Transverse colon (tissue), 4 donors: Measurements from ENCODE around the gene PPFIA1. TPM values are rescaled to one million over a fixed set of nuclear protein-coding genes. Genes with fewer than 3 reads are reported as not detected.

Experiments
- DNase-seq: peaks from one replicate; pipeline ENCODE4 v3.0.0-alpha.2; 2019
- H3K27ac ChIP-seq, 4 donors: fragments of 200-600 bp; sonication (generic); 2 replicates each; pipeline ENCODE4 v1.5.1; 2016 to 2018; ENCODE audit warnings: inconsistent platforms in 4 of 4
- H3K27me3 ChIP-seq: fragments of 200-600 bp; sonication (generic); 2 replicates; pipeline ENCODE4 v1.5.1; 2017; ENCODE audit warnings: inconsistent platforms
- H3K36me3 ChIP-seq, 4 donors: fragments of 200-600 bp; sonication (generic); 2 replicates each; pipeline ENCODE4 v1.5.1; 2017 to 2019; ENCODE audit warnings: inconsistent platforms in 4 of 4
- H3K4me1 ChIP-seq, 4 donors: fragments of 200-600 bp; sonication (generic); 2 replicates each; pipeline ENCODE4 v1.5.1; 2017 to 2020; ENCODE audit warnings: inconsistent platforms in 4 of 4
- H3K4me3 ChIP-seq, 4 donors: fragments of 200-600 bp; sonication (generic); 1 replicate in 1 of 4; 2 replicates in 3 of 4; pipeline versions ENCODE4 v1.5.1 to v1.6.1; 2017 to 2019; ENCODE audit warnings: inconsistent platforms in 4 of 4
- H3K9me3 ChIP-seq, 2 donors: fragments of 200-600 bp; sonication (generic); 2 replicates each; pipeline ENCODE4 v1.5.1; 2017 to 2019; ENCODE audit warnings: inconsistent platforms in 2 of 2
- EP300 ChIP-seq: sonication (generic); formaldehyde crosslinking; IDR thresholded peaks from one replicate; pipeline ENCODE4 v1.6.1; 2017; ENCODE audit warnings: antibody characterized with exemption, low read depth
- POLR2A ChIP-seq: fragments of 450-650 bp; IDR thresholded peaks from one replicate; pipeline ENCODE4 v1.6.1; 2016; ENCODE audit warnings: antibody characterized with exemption, mild to moderate bottlenecking, moderate library complexity
- POLR2AphosphoS5 ChIP-seq, 3 donors: sonication (generic); formaldehyde crosslinking; IDR thresholded peaks; one replicate each; pipeline ENCODE4 v1.6.1; 2016; ENCODE audit warnings: antibody characterized with exemption in 3 of 3
- WGBS, 2 donors: methylation state at CpG; one replicate each; pipeline ENCODE4 v1.1.5; 2018; ENCODE audit warnings: low coverage in 1 of 2; 5-methylcytosine and 5-hydroxymethylcytosine counted together
- in situ Hi-C, 4 donors: fragments of 200-750 bp; cut with MboI; loops; one replicate each; pipeline versions ENCODE4 v1.15.0 to v1.15.1; 2017; ENCODE audit warnings: low sequenced_read_pairs in 3 of 4, low pct_ligation_motif_present in 1 of 4, low pct_unique_long_range_greater_than_20kb in 1 of 4
- intact Hi-C: fragments of 100-400 bp; cut with DNase I; formaldehyde crosslinking; loops from one replicate; pipeline ENCODE4 v1.15.1; 2023; ENCODE audit warnings: low total_unique reads
- total RNA-seq, 4 donors: library from RNA; depleted of rRNA; stranded (reverse); fragments of >200 nt; gene quantifications; one replicate each; pipeline ENCODE4 v1.1.0, GENCODE V29; 2016
- TF ChIP-seq, protein P1 (sequence below), 5 experiments: fragments of 200-600 bp in 3 of 5; fragments of 450-650 bp in 2 of 5; sonication (generic) in 3 of 5; IDR thresholded peaks; 1 replicate in 2 of 5; 2 replicates in 3 of 5; pipeline ENCODE4 v1.5.1; 2016 to 2017; ENCODE audit warnings: antibody characterized with exemption in 5 of 5, inconsistent platforms in 3 of 5, mild to moderate bottlenecking in 2 of 5, moderate library complexity in 1 of 5

PPFIA1 gene
- total RNA-seq, 4 donors from 2014 or later = 42.6 to 143 (median 72.8) TPM

DNA sequence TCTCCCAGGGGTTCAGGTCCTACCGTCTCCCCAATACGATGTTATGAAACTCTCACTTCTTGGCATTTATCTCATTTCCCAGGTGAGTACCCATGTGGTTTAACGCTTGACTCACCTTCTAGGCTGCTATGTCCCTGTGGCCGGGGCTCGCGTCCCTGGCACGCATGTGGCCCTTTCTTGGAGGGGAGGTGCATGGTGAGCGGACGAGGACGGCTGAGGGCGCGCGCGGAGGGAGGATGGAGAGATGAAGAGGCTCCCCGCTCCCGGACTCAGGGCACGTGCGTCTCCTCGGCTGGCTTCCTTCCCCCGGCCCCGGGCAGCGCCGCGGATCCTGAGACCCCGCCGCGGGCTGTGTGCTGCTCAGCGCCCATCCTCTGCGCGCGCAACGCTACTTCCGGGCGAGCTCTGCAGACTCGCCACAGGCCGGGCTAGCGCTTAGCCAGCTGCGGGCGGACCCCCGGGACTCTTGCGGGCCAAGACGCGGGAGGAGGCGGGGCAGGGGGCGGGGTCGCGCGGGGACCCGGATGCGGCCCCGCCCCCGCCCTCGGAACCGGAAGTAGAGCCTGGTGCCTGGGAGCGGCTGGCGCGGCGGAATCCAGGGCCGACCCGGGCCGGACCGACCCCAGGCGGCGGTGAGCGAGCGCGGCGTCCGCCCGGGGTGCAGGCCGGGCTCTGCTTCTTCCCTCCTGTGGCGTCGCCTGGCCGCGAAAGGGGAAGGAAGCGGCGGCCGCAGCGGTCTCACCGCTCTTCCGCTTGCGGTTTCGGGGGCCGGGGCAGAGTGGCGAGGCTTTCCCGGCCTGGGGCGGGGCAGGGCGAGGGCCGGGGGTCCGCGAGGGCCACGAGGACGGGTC lies 127.7 kb downstream of the PPFIA1 start, which contains the start of gene CTTN:
Gene CTTN, plus strand, starts transcription at position 547 of the 851 bp plus-strand sequence. CDS start 8,769 bp downstream, outside the sequence.
- Histone ChIP-seq H3K27ac (peak within 1 kb of the TSS; percentile 78 to 96 (median 90)), H3K36me3 (no peaks in the 10 kb centered on the region), H3K4me3 (peak within 1 kb of the TSS; percentile 52 to 98 (median 94)), H3K9me3 (no peaks in the 10 kb centered on the region), H3K4me1 (peaks cover 11 to 42% (median 25%) of the 10 kb centered on the region in 4 donors), H3K27me3 (peaks cover 3% of the 10 kb centered on the region)
- TF ChIP-seq POLR2AphosphoS5 (IDR thresholded peaks at IDR 0.05) (peak; percentile 51 to 80 (median 79)), EP300 (no peak), POLR2A (peak; percentile 68)
- TF ChIP-seq, protein P1, sequence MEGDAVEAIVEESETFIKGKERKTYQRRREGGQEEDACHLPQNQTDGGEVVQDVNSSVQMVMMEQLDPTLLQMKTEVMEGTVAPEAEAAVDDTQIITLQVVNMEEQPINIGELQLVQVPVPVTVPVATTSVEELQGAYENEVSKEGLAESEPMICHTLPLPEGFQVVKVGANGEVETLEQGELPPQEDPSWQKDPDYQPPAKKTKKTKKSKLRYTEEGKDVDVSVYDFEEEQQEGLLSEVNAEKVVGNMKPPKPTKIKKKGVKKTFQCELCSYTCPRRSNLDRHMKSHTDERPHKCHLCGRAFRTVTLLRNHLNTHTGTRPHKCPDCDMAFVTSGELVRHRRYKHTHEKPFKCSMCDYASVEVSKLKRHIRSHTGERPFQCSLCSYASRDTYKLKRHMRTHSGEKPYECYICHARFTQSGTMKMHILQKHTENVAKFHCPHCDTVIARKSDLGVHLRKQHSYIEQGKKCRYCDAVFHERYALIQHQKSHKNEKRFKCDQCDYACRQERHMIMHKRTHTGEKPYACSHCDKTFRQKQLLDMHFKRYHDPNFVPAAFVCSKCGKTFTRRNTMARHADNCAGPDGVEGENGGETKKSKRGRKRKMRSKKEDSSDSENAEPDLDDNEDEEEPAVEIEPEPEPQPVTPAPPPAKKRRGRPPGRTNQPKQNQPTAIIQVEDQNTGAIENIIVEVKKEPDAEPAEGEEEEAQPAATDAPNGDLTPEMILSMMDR (IDR thresholded peaks at IDR 0.05) = no peak
- DNase-seq = peak; percentile 84
- 0% methylated on average over 35 of the region's 93 CpGs; no CpG with 5 or more reads in 1 of the 2 donors for WGBS, 2 donors
- intact Hi-C loops (no loop called here), in situ Hi-C loops (no loop called here)

GRCh38 chr11:70398834-70399680 lies 128.6 kb downstream of the PPFIA1 start:
- WGBS, 2 donors = 5 to 10% methylated on average over 17 to 42 of the region's 42 CpGs
- H3K4me1 ChIP-seq = peaks cover 11 to 42% (median 25%) of the 10 kb centered on the region in 4 donors
- TF ChIP-seq EP300 (no peak), POLR2AphosphoS5 (IDR thresholded peaks at IDR 0.05) (no peak), POLR2A (no peak)
- TF ChIP-seq, protein P1 (IDR thresholded peaks at IDR 0.05) = no peak

DNA sequence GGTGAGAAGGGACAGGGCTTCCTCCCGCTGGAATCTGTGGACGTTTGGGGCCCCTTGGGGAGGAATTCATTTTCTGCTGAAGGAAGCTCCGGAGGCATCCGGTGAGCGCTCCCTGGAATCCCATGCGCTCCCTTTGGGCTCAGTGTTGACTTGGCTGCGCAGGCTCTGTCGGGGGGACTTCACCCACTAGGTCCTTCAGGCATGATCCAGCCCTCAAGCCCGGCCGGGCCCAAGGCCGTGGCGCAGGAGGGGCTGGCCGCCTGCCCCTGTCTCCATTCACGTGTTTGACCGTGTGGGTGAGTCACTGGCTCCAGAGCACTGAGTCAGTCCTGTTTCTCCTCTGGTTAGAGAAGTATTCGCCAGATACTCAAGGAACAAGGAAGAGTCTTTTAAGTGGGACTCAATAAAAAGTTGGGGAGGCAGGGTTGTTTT lies 129.2 kb downstream of the PPFIA1 start:
- TF ChIP-seq EP300 (no peak), POLR2A (peak; percentile 36), POLR2AphosphoS5 (IDR thresholded peaks at IDR 0.05) (peak; percentile 46 to 61 (median 48))
- TF ChIP-seq, protein P1 (IDR thresholded peaks at IDR 0.05) = no peak
- H3K36me3 ChIP-seq = no peaks in the 10 kb centered on the region
- peaks cover 11 to 42% (median 25%) of the 10 kb centered on the region in 4 donors for H3K4me1 ChIP-seq
- peak overlapping the region; percentile 52 to 98 (median 94) for H3K4me3 ChIP-seq
- intact Hi-C loops = no loop called here
- peak; percentile 74 for DNase-seq
- H3K27me3 ChIP-seq = peaks cover 3% of the 10 kb centered on the region
- in situ Hi-C loops = no loop called here
- H3K9me3 ChIP-seq = no peaks in the 10 kb centered on the region
- H3K27ac ChIP-seq = peak overlapping the region; percentile 78 to 96 (median 90)
- 26% methylated on average over 16 of the region's 16 CpGs; no CpG with 5 or more reads in 1 of the 2 donors for WGBS, 2 donors

More at GRCh38 chr11:70398834-70399680, 128.6 kb downstream of the PPFIA1 start:
- in situ Hi-C loops (no loop called here), intact Hi-C loops (no loop called here)
- DNase-seq = peak; percentile 26
- peaks cover 3% of the 10 kb centered on the region for H3K27me3 ChIP-seq
- H3K36me3 ChIP-seq = no peaks in the 10 kb centered on the region
- peak overlapping the region; percentile 52 to 98 (median 94) for H3K4me3 ChIP-seq
- H3K27ac ChIP-seq = peak overlapping the region; percentile 78 to 96 (median 90)
- no peaks in the 10 kb centered on the region for H3K9me3 ChIP-seq

GRCh38 chr11:70400643-70401042 lies 130.2 kb downstream of the PPFIA1 start:
- 82 to 100% methylated on average over 1 to 8 of the region's 8 CpGs for WGBS, 2 donors
- no peak for TF ChIP-seq POLR2A
- TF ChIP-seq EP300 = no peak
- TF ChIP-seq, protein P1 (IDR thresholded peaks at IDR 0.05) = no peak
- TF ChIP-seq POLR2AphosphoS5 (IDR thresholded peaks at IDR 0.05) = no peak
- Histone ChIP-seq H3K27me3 (no peaks in the 10 kb centered on the region), H3K27ac (peak overlapping the region; percentile 78 to 96 (median 90)), H3K9me3 (no peaks in the 10 kb centered on the region), H3K4me1 (peaks cover 11 to 42% (median 25%) of the 10 kb centered on the region in 4 donors), H3K36me3 (no peaks in the 10 kb centered on the region), H3K4me3 (peak overlapping the region in 1 of 4 donors; percentile 98)
- no peak for DNase-seq
- in situ Hi-C loops = no loop called here
- intact Hi-C loops = no loop called here
